Activated naive CD4-positive, alpha-beta T cell treated with anti-CD3 and anti-CD28 coated beads, Interleukin-2, amount 50 U/mL, for 72 hours (primary cell): ENCODE results near the gene IGSF22. TPM values are rescaled to one million over a fixed set of nuclear protein-coding genes. Genes with fewer than 3 reads are reported as not detected.
A peak's percentile ranks its signal among the peaks of the same experiment; 100 is the strongest.

Experiments
- ATAC-seq, 2 donors: fragments of 150-1000 bp; cut with Tn5 transposase; 2 replicates each; pipeline ENCODE4 v1.10.0; 2021; ENCODE audit warnings: mild to moderate bottlenecking in 2 of 2, moderate library complexity in 2 of 2
- DNase-seq, 2 donors: peaks; one replicate each; pipeline ENCODE4 v3.0.0; 2021 to 2022; ENCODE audit warnings: low spot score in 2 of 2
- H3K27ac Mint-ChIP-seq, 2 donors: one replicate each; pipeline ENCODE4 v1.8.0; 2022; ENCODE audit warnings: mild to moderate bottlenecking in 2 of 2, mixed read lengths in 2 of 2
- H3K36me3 Mint-ChIP-seq, 2 donors: one replicate each; pipeline ENCODE4 v1.8.0; 2022; ENCODE audit warnings: mixed read lengths in 2 of 2
- H3K9me3 Mint-ChIP-seq, 2 donors: one replicate each; pipeline ENCODE4 v1.8.0; 2022; ENCODE audit warnings: mixed read lengths in 2 of 2
- total RNA-seq, 2 donors: library from RNA; stranded (reverse); gene quantifications; one replicate each; pipeline ENCODE4 v1.2.3, GENCODE V29; 2022

IGSF22 gene
- under 1 TPM; 0.19 to 0.36 TPM for total RNA-seq

- no peak within 1 kb of the TSS for H3K27ac Mint-ChIP-seq
- H3K36me3 Mint-ChIP-seq: no peaks in the 10 kb centered on the region
- ATAC-seq (no peak), DNase-seq (no peak)
- no peaks in the 10 kb centered on the region for H3K9me3 Mint-ChIP-seq
These were observed at the start of gene IGSF22 for GRCh38 chr11:18726040-18726439. TSS of gene IGSF22 (minus strand) at chr11:18726188. CDS start at chr11:18724236, 1,952 bp downstream.

GRCh38 chr11:18774801-18775200, 48.8 kb upstream of the IGSF22 start:
- no peaks in the 10 kb centered on the region for H3K36me3 Mint-ChIP-seq
- H3K27ac Mint-ChIP-seq: no peak overlapping the region
- no peak for ATAC-seq

GRCh38 chr11:18773681-18774080, 47.7 kb upstream of the IGSF22 start:
- no peak for DNase-seq
- no peak overlapping the region for H3K27ac Mint-ChIP-seq
- no peaks in the 10 kb centered on the region for H3K36me3 Mint-ChIP-seq
- no peak for ATAC-seq
- peaks cover 5 to 9% of the 10 kb centered on the region in 2 donors for H3K9me3 Mint-ChIP-seq

More at GRCh38 chr11:18774801-18775200, 48.8 kb upstream of the IGSF22 start:
- peaks cover 7 to 11% of the 10 kb centered on the region in 2 donors for H3K9me3 Mint-ChIP-seq
- no peak for DNase-seq

DNA sequence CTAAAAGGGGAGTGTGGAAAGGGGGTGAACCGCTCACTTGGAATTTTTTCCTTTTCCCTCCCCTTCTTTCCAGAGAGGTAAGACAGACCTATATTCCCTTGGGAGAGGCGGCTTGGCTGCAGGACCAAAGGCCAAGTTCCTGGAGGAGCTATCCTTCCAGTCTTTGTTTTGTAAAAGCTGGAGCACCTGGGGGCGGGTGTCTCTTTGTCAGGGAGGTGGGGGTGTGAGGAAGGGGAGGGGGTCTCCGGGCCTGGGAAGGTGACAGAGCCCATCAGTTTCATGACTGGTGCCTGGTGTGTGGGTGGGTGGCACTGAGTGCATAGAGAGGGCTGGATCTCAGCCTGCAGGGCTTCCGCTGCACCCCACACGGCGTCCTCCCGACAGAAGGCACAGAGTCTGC, 47.1 kb upstream of the IGSF22 start:
- peaks cover 0 to 4% of the 10 kb centered on the region in 2 donors for H3K9me3 Mint-ChIP-seq
- DNase-seq: no peak
- no peak for ATAC-seq
- H3K36me3 Mint-ChIP-seq: no peaks in the 10 kb centered on the region
- H3K27ac Mint-ChIP-seq: peak overlapping the region in 1 of 2 donors; percentile 66

- H3K27ac Mint-ChIP-seq: no peak overlapping the region
- DNase-seq: no peak
- H3K9me3 Mint-ChIP-seq: no peaks in the 10 kb centered on the region
- no peak for ATAC-seq
- no peaks in the 10 kb centered on the region for H3K36me3 Mint-ChIP-seq
These were observed 46.2 kb upstream of the IGSF22 start for GRCh38 chr11:18772211-18772610.

GRCh38 chr11:18771266-18772035, 45.5 kb upstream of the IGSF22 start:
- ATAC-seq: no peak
- Mint-ChIP-seq H3K27ac (no peak overlapping the region), H3K36me3 (no peaks in the 10 kb centered on the region), H3K9me3 (no peaks in the 10 kb centered on the region)
- DNase-seq: no peak

- Mint-ChIP-seq H3K36me3 (no peaks in the 10 kb centered on the region), H3K9me3 (no peaks in the 10 kb centered on the region), H3K27ac (no peak overlapping the region)
- ATAC-seq (no peak), DNase-seq (no peak)
These were observed 44.6 kb upstream of the IGSF22 start for GRCh38 chr11:18770479-18771125.

GRCh38 chr11:18769802-18770456, 43.9 kb upstream of the IGSF22 start:
- no peaks in the 10 kb centered on the region for H3K36me3 Mint-ChIP-seq
- DNase-seq (no peak), ATAC-seq (no peak)
- H3K27ac Mint-ChIP-seq: peak overlapping the region in 1 of 2 donors; percentile 20
- H3K9me3 Mint-ChIP-seq: no peaks in the 10 kb centered on the region

- DNase-seq (no peak), ATAC-seq (no peak)
- no peaks in the 10 kb centered on the region for H3K36me3 Mint-ChIP-seq
- H3K27ac Mint-ChIP-seq: no peak overlapping the region
- H3K9me3 Mint-ChIP-seq: no peaks in the 10 kb centered on the region
These were observed 43.0 kb upstream of the IGSF22 start for GRCh38 chr11:18768978-18769377.

DNA sequence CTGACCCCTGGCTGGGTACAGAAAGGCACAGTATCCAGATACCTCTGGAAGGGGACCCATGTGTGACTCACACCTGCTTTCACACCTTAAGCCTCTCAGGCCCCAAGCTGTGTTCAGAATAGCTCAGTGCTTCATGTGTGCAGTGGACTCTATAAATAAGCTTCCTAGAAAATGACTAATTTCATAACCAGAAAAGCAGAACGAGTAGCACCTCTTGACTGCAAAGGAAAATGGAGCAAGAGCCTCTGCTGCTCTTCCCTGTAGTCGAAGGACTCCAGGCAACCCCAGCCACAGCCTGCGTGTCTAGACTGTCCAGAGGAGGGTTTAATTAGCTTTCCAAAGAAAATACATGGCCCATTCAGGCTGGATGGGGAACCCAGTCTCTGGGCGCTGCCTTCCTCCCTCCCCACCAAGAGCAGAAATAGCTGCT, 42.5 kb upstream of the IGSF22 start:
- peak in 1 of 2 donors; percentile 10 for DNase-seq
- peak; percentile 62 to 77 for ATAC-seq
- H3K9me3 Mint-ChIP-seq: no peaks in the 10 kb centered on the region

DNA sequence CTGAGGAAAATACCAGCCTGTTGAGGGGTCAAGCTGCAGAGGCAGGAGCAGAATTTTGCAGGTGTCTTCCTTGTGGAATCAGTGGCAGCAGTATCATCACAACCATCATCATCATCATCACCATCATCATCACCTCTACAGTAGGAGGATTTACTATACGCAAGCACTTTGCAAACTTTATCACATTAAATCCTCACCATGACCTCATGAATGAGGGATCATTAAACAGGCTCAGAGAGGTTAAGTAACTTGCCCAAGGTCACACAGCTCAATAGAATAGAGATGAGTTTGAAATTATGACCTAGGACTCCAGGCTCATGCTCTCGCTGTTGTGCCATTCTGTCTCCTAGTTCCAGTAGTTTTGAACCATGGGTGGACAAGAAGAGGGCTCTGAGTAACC, 40.0 kb upstream of the IGSF22 start:
- no peak overlapping the region for H3K27ac Mint-ChIP-seq
- H3K9me3 Mint-ChIP-seq: no peaks in the 10 kb centered on the region
- no peak for DNase-seq
- H3K36me3 Mint-ChIP-seq: no peaks in the 10 kb centered on the region
- no peak for ATAC-seq

More for the DNA sequence above, 42.5 kb upstream of the IGSF22 start:
- Mint-ChIP-seq H3K27ac (no peak overlapping the region), H3K36me3 (no peaks in the 10 kb centered on the region)

DNA sequence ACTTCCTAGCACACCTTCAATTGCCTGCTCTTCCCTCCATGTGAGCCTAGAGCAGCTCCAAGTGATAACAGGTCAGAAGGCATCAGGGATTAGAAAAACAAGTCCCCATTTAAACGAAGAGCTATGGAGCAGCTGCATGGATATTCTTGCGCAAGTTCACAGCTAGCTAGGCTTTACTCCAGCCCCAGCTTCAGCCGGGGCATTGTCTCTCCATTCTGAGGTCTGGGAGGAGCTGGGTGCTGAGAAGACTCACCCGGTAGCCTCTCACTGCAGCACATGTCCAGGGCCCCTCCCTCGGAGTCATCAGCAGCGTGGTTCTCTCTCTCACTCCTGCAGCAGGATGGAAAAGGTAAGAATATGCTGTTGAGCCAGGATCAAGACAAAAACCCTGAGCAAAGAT, 39.6 kb upstream of the IGSF22 start:
- DNase-seq: no peak
- Mint-ChIP-seq H3K27ac (no peak overlapping the region), H3K9me3 (no peaks in the 10 kb centered on the region), H3K36me3 (no peaks in the 10 kb centered on the region)
- ATAC-seq: no peak

DNA sequence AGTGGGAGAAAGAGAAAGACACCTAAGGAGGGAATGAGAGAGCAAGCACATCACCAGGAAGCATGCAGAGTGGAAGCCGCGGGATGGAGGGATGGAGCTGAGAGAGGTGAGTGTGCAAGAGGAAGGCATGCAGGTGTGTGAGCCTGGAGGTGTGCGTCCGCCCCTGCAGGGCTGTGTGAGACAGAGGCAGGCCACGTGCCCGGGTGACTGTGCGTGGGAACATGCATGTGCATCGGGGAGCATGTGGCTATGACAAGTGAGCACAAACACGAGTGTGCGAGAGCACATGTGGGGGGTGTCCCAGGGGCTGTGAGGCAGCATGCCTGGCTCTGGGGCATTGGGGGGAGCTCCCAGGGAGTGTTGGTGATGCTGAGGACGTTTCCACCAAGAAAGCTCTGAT, 35.8 kb upstream of the IGSF22 start:
- Mint-ChIP-seq H3K36me3 (no peaks in the 10 kb centered on the region), H3K27ac (no peak overlapping the region), H3K9me3 (no peaks in the 10 kb centered on the region)
- ATAC-seq (no peak), DNase-seq (no peak)

DNA sequence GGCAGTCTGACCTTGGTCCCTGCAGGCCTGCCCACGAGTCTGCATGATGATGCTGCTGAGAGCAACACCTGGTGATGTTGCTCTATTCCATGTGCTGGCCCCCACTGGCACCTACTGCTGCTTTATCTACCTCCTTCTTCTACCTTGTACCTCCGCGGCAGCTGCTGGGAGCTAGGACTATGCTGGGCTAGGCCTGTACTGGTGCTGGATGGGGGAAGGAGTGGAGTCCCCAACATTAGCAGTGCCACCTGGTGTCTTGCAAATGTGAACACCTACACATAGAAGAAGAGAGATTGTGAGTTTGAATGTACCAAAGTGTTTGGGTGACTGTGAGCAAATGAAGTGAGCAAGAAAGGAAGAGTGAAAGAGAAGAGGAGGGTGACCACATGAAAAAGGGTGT, 35.2 kb upstream of the IGSF22 start:
- ATAC-seq (no peak), DNase-seq (no peak)
- Mint-ChIP-seq H3K36me3 (no peaks in the 10 kb centered on the region), H3K9me3 (no peaks in the 10 kb centered on the region), H3K27ac (no peak overlapping the region)

DNA sequence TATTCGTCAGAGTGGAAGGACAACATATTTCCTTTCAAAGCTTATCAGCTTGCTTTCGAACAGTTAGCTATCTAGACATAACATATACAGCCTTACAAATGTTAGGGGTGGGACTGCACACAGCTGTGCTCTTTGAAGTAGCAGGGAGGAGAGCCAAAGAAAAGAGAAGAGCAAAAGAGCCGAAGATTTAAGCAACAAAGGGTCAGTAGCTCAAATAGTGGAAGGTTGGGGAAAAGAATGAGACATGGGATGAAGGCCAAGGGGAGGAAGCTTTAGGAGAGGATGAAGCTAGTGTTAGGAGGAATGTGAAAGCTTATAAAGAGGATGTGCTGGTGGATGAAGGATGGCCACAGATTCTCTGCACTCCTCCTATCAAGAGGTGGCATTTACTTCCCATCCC, 31.8 kb upstream of the IGSF22 start:
- no peak for ATAC-seq
- no peak overlapping the region for H3K27ac Mint-ChIP-seq
- no peaks in the 10 kb centered on the region for H3K9me3 Mint-ChIP-seq
- H3K36me3 Mint-ChIP-seq: no peaks in the 10 kb centered on the region
- DNase-seq: no peak

DNA sequence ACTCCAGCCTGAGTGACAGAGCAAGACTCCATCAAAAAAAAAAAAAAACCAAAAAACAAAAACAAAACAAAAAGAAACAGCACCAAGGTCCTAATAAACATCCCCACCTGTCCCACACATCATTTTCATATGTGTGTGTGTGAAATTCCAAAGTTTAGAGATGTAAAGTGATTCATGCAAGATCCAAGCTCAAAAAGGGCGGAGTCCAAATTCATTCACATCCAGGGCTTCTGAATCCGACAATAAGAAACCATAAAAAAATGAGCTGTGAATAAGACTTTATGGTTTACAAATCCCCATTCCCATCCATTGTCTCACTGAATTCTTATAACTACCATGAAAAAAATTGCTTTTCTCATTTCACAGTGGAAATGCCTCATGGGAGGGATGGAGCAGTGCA, 30.9 kb upstream of the IGSF22 start:
- ATAC-seq: no peak
- H3K27ac Mint-ChIP-seq: no peak overlapping the region
- DNase-seq: no peak

GRCh38 chr11:18754308-18754707, 28.3 kb upstream of the IGSF22 start:
- no peaks in the 10 kb centered on the region for H3K9me3 Mint-ChIP-seq
- ATAC-seq (peak in 1 of 2 donors; percentile 90), DNase-seq (no peak)
- H3K27ac Mint-ChIP-seq: no peak overlapping the region
- no peaks in the 10 kb centered on the region for H3K36me3 Mint-ChIP-seq

More for the DNA sequence above, 30.9 kb upstream of the IGSF22 start:
- no peaks in the 10 kb centered on the region for H3K9me3 Mint-ChIP-seq
- no peaks in the 10 kb centered on the region for H3K36me3 Mint-ChIP-seq
